Trophoblast cell (in vitro differentiated cells and primary cell): ENCODE measurements around the gene NPHP4.
A peak's percentile ranks its signal among the peaks of the same experiment; 100 is the strongest.
"Not testable (repeated sequence)": the region's sequence is repeated elsewhere in the genome, so short reads cannot be mapped to it uniquely, and the experiment has no call there.

Experiments used
- DNase-seq, 2 donors: peaks; one replicate each; pipeline ENCODE4 v3.0.0-alpha.2; 2016
- H2AFZ ChIP-seq: 2 replicates; pipeline ENCODE4 v1.6.1; 2013; ENCODE audit warnings: low read length, moderate library complexity, mild to moderate bottlenecking; ENCODE audit not compliant: insufficient read depth, poor library complexity
- H2AK5ac ChIP-seq: 2 replicates; pipeline ENCODE4 v1.6.1; 2013; ENCODE audit warnings: mild to moderate bottlenecking, low read length
- H2BK120ac ChIP-seq: 2 replicates; pipeline ENCODE4 v1.6.1; 2013; ENCODE audit warnings: low read length, mild to moderate bottlenecking, moderate library complexity; ENCODE audit not compliant: insufficient read depth, poor library complexity
- H2BK12ac ChIP-seq: 2 replicates; pipeline ENCODE4 v1.6.1; 2013; ENCODE audit warnings: mild to moderate bottlenecking, low read length, moderate library complexity
- H2BK5ac ChIP-seq: 2 replicates; pipeline ENCODE4 v1.6.1; 2013; ENCODE audit warnings: low read length, low read depth, moderate library complexity, mild to moderate bottlenecking; ENCODE audit not compliant: poor library complexity
- H3K14ac ChIP-seq: 2 replicates; pipeline ENCODE4 v1.6.1; 2013; ENCODE audit warnings: mild to moderate bottlenecking, low read length
- H3K18ac ChIP-seq: 2 replicates; pipeline ENCODE4 v1.6.1; 2013; ENCODE audit warnings: mild to moderate bottlenecking, low read length
- H3K23ac ChIP-seq: 2 replicates; pipeline ENCODE4 v1.6.1; 2013; ENCODE audit warnings: low read length
- H3K27ac ChIP-seq: 2 replicates; pipeline ENCODE4 v1.5.1; 2013; ENCODE audit warnings: low read depth, mild to moderate bottlenecking, inconsistent platforms, low read length, moderate library complexity
- H3K27me3 ChIP-seq: 2 replicates; pipeline ENCODE4 v1.6.1; 2013; ENCODE audit warnings: inconsistent platforms, mild to moderate bottlenecking, low read length, moderate library complexity; ENCODE audit not compliant: insufficient read depth
- H3K36me3 ChIP-seq, 2 experiments: 1 replicate in 1 of 2; 2 replicates in 1 of 2; pipeline ENCODE4 v1.6.1; 2013; ENCODE audit warnings: low read length in 2 of 2, mild to moderate bottlenecking in 2 of 2, moderate library complexity in 1 of 2; ENCODE audit not compliant: insufficient read depth in 2 of 2, control insufficient read depth in 1 of 2
- H3K4ac ChIP-seq: 2 replicates; pipeline ENCODE4 v1.6.1; 2013; ENCODE audit warnings: low read depth, mild to moderate bottlenecking, low read length, moderate library complexity
- H3K4me1 ChIP-seq, 2 experiments: 1 replicate in 1 of 2; 2 replicates in 1 of 2; pipeline ENCODE4 v1.6.1; 2013; ENCODE audit warnings: low read length in 2 of 2, mild to moderate bottlenecking in 2 of 2, moderate library complexity in 1 of 2; ENCODE audit not compliant: insufficient read depth in 2 of 2, control insufficient read depth in 1 of 2
- H3K4me2 ChIP-seq: 2 replicates; pipeline ENCODE4 v1.6.1; 2013; ENCODE audit warnings: inconsistent platforms, mild to moderate bottlenecking, low read length, moderate library complexity
- H3K4me3 ChIP-seq: 2 replicates; pipeline ENCODE4 v1.5.1; 2013; ENCODE audit warnings: mild to moderate bottlenecking, low read depth, low read length, inconsistent platforms
- H3K79me1 ChIP-seq: one replicate; pipeline ENCODE4 v1.6.1; 2013; ENCODE audit warnings: low read length
- H3K79me2 ChIP-seq: 2 replicates; pipeline ENCODE4 v1.6.1; 2013; ENCODE audit warnings: low read length, mild to moderate bottlenecking; ENCODE audit not compliant: control insufficient read depth, insufficient read depth, poor library complexity
- H3K9ac ChIP-seq: 2 replicates; pipeline ENCODE4 v1.6.1; 2013; ENCODE audit warnings: mild to moderate bottlenecking, low read length
- H3K9me3 ChIP-seq: 2 replicates; pipeline ENCODE4 v1.6.1; 2013; ENCODE audit warnings: low read depth, mild to moderate bottlenecking, control low read depth, inconsistent platforms, low read length; ENCODE audit not compliant: insufficient read depth
- H4K12ac ChIP-seq: 2 replicates; pipeline ENCODE4 v1.6.1; 2013; ENCODE audit warnings: low read depth, mild to moderate bottlenecking, low read length, moderate library complexity
- H4K8ac ChIP-seq: 2 replicates; pipeline ENCODE4 v1.6.1; 2013; ENCODE audit warnings: low read depth, mild to moderate bottlenecking, low read length, moderate library complexity
- H4K91ac ChIP-seq: one replicate; pipeline ENCODE4 v1.6.1; 2013; ENCODE audit warnings: low read depth, mild to moderate bottlenecking, low read length, moderate library complexity
- WGBS: extraction: QIAGEN DNeasy Blood & Tissue Kit; methylation state at CpG from one replicate; pipeline ENCODE4 v1.1.7; 2013; ENCODE audit warnings: missing lambda C conversion rate; ENCODE audit not compliant: insufficient read length, insufficient coverage; ENCODE audit errors: extremely low coverage; 5-methylcytosine and 5-hydroxymethylcytosine counted together

Gene NPHP4

GRCh38 chr1:5896706-5897660 is 95.2 kb downstream of the NPHP4 start:
- H2AFZ ChIP-seq = no peak overlapping the region
- no peaks in the 10 kb centered on the region for H3K79me2 ChIP-seq
- H3K27ac ChIP-seq = no peak overlapping the region
- no peak overlapping the region for H2AK5ac ChIP-seq
- H4K8ac ChIP-seq = no peak overlapping the region
- H3K23ac ChIP-seq = no peak overlapping the region
- H3K79me1 ChIP-seq = no peaks in the 10 kb centered on the region
- H3K4me3 ChIP-seq = no peak overlapping the region
- no peak overlapping the region for H3K4me2 ChIP-seq
- no peak overlapping the region for H4K91ac ChIP-seq
- H4K12ac ChIP-seq = no peak overlapping the region
- H2BK12ac ChIP-seq = no peak overlapping the region
- H3K36me3 ChIP-seq = no peaks in the 10 kb centered on the region
- no peaks in the 10 kb centered on the region for H3K9me3 ChIP-seq
- no peaks in the 10 kb centered on the region for H3K27me3 ChIP-seq
- H3K18ac ChIP-seq = no peak overlapping the region
- H3K4me1 ChIP-seq = no peaks in the 10 kb centered on the region
- no peak overlapping the region for H2BK120ac ChIP-seq
- peak in 1 of 2 donors; percentile 7 for DNase-seq
- no peak overlapping the region for H2BK5ac ChIP-seq
- no peak overlapping the region for H3K9ac ChIP-seq
- WGBS = no CpG with 5 or more reads among the region's 29 CpGs
- no peak overlapping the region for H3K14ac ChIP-seq
- no peak overlapping the region for H3K4ac ChIP-seq

DNA sequence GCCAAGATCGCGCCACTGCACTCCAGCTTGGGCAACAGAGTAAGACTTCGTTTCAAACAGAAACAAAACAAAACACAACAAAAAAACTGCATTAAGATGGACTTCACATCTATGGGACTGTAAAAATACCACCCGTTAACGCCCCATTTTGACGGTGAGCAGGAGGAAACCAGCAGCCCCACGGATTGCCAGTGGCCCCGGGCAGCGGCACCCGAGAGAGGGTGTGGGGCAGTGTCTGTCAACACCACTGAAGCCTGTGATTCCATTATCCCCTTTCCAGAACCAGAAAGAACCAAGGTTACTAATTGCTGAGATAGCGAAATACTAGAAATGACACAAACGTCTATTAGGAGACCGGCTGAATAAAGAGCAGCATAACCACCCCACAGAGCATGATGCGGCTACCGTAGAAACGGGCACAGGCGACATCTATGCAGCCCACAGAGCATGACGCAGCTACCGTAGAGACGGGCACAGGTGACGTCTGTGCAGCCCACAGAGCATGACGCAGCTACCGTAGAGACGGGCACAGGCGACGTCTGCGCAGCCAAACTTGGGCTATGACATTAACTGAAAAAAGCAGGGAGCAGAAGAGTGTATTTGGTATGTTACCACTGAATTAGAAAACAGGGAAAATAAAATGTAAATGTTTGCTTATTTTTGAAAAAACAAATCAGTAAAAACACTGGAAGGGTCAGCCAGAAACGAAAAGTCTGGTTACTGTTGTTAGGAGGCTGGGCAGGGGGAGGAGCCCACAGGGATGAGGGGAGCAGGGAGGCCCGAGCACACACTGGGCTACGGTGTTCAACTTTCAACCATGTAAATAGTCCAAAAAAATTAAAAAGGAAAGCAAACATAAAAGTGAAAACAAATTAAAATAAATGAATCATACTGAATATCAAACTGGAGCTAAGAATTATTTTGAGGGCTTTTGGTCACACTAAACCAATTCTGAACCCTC is 96.5 kb downstream of the NPHP4 start:
- Histone ChIP-seq H3K79me2 (no peaks in the 10 kb centered on the region), H3K27me3 (no peaks in the 10 kb centered on the region), H3K9me3 (no peaks in the 10 kb centered on the region), H2BK12ac (no peak overlapping the region), H3K79me1 (no peaks in the 10 kb centered on the region), H4K8ac (no peak overlapping the region), H4K12ac (no peak overlapping the region), H3K14ac (no peak overlapping the region), H3K9ac (no peak overlapping the region), H2AFZ (no peak overlapping the region), H3K23ac (no peak overlapping the region), H3K4me1 (no peaks in the 10 kb centered on the region), H3K4ac (no peak overlapping the region), H2BK5ac (no peak overlapping the region), H3K4me3 (no peak overlapping the region), H2BK120ac (no peak overlapping the region), H3K27ac (no peak overlapping the region), H3K18ac (no peak overlapping the region), H3K36me3 (no peaks in the 10 kb centered on the region), H3K4me2 (no peak overlapping the region), H4K91ac (no peak overlapping the region), H2AK5ac (no peak overlapping the region)
- no peak for DNase-seq
- WGBS = no CpG with 5 or more reads among the region's 30 CpGs

DNA sequence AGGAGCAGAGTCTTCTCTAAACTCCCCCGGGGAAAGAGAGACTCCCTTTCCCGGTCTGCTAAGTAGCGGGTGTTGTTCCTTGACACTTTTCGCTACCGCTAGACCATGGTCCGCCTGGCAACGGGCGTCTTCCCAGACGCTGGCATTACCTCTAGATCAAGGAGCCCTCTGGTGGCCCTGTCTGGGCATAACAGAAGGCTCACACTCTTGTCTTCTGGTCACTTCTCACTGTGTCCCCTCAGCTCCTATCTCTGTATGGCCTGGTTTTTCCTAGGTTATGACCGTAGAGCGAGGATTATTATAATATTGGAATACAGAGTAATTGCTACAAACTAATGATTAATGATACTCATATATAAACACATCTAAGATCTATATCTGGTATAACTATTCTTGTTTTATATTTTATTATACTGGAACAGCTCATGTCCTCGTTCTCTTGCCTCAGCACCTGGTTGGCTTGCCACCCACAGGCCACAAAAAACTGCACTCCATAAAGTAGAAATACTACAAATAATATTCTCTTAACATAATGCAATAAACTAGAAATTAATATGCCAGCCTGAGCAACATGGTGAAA is 98.4 kb downstream of the NPHP4 start:
- not testable (repeated sequence) for H3K4me1 ChIP-seq, H3K79me1 ChIP-seq, H3K14ac ChIP-seq, H3K9me3 ChIP-seq, H3K4me3 ChIP-seq, H3K4ac ChIP-seq, H4K91ac ChIP-seq, H4K12ac ChIP-seq, H3K4me2 ChIP-seq, H3K9ac ChIP-seq, H3K18ac ChIP-seq, H3K23ac ChIP-seq, H2AFZ ChIP-seq, H3K36me3 ChIP-seq, H2AK5ac ChIP-seq, H3K27ac ChIP-seq, H2BK12ac ChIP-seq, H3K79me2 ChIP-seq, H2BK5ac ChIP-seq, H2BK120ac ChIP-seq, H4K8ac ChIP-seq, H3K27me3 ChIP-seq
- peak in 1 of 2 donors; percentile 14 for DNase-seq
- WGBS = no CpG with 5 or more reads among the region's 12 CpGs

DNA sequence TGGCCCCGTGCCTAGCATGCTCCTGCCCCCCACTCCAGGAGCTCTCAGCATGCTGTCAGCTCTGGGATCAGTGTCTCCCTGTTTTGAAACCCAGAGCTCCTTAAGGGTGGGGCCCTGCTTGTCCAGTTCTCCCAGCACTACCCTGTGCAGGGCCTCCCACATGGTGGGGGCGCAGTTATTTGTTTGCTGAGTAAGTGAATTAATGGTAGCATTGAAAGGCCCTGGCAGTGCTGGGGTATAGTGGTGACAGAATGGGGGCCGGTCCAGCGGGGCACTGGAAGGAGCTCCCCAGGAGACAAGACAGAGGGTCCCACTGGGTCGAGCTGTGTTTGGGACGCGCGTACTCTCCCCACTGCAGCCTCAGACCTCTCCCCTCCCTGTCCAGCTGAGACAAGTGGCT is 99.9 kb downstream of the NPHP4 start:
- Histone ChIP-seq H3K4ac (no peak overlapping the region), H3K23ac (no peak overlapping the region), H3K79me2 (no peaks in the 10 kb centered on the region), H3K36me3 (no peaks in the 10 kb centered on the region), H3K79me1 (no peaks in the 10 kb centered on the region), H2BK12ac (no peak overlapping the region), H3K18ac (no peak overlapping the region), H3K27me3 (no peaks in the 10 kb centered on the region), H3K9ac (no peak overlapping the region), H2AK5ac (no peak overlapping the region), H2BK5ac (no peak overlapping the region), H3K14ac (no peak overlapping the region), H3K4me1 (peaks cover 5 to 9% of the 10 kb centered on the region in 2 experiments), H3K9me3 (no peaks in the 10 kb centered on the region), H2BK120ac (no peak overlapping the region), H4K12ac (no peak overlapping the region), H2AFZ (no peak overlapping the region), H3K4me2 (no peak overlapping the region), H3K4me3 (no peak overlapping the region), H4K91ac (no peak overlapping the region), H3K27ac (no peak overlapping the region), H4K8ac (no peak overlapping the region)
- WGBS = no CpG with 5 or more reads among the region's 8 CpGs
- DNase-seq = no peak
